ENCODE measurements around the gene GLIS1.

DNA sequence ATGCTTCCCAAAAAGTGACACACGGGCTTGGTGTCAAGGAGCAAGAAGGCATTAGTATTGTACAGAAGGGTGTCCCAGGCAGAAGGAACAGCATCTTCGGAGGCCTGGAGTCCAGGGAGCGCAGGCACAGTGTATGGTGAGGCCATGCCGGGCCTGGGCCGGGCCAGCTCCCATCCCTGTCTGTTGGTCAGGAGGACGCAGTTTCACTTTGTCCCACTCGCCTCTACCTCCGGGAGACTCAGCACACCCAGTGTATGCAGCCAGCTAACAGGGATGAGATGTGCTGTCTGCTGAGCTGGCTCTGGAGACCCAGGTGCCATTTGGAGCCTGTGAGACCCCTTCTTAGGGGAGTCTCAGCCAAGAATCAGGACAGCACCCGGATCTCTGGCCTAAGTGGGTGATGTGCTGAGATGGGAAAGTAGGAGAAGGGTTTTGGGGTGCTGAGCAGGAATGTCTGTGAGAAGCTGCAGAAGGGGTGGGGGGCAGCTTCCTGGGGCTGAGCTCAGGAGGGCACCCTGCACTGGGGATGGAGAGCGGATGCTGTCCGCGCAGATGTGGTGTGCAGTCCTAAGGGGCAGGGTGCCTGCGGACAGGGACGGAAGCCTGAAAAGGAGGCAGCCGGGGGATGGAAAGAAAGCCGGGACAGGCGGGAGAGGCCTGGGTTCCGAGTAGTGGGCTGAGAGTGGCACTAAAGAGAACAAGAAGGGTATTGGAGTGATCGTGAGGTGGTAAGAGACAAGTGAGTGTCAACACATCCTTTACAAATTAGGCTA lies 254.1 kb downstream of the GLIS1 start:
- TF ChIP-seq, protein P1, sequence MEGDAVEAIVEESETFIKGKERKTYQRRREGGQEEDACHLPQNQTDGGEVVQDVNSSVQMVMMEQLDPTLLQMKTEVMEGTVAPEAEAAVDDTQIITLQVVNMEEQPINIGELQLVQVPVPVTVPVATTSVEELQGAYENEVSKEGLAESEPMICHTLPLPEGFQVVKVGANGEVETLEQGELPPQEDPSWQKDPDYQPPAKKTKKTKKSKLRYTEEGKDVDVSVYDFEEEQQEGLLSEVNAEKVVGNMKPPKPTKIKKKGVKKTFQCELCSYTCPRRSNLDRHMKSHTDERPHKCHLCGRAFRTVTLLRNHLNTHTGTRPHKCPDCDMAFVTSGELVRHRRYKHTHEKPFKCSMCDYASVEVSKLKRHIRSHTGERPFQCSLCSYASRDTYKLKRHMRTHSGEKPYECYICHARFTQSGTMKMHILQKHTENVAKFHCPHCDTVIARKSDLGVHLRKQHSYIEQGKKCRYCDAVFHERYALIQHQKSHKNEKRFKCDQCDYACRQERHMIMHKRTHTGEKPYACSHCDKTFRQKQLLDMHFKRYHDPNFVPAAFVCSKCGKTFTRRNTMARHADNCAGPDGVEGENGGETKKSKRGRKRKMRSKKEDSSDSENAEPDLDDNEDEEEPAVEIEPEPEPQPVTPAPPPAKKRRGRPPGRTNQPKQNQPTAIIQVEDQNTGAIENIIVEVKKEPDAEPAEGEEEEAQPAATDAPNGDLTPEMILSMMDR (IDR thresholded peaks at IDR 0.05; ENCODE audit: low read depth, low read length), result no peak
- TF ChIP-seq POLR2A (IDR thresholded peaks at IDR 0.05; ENCODE audit: extremely low read depth, insufficient read length) (no peak), MYC (IDR thresholded peaks at IDR 0.05; ENCODE audit: low read depth, low read length) (no peak)
- TF ChIP-seq, protein P2, sequence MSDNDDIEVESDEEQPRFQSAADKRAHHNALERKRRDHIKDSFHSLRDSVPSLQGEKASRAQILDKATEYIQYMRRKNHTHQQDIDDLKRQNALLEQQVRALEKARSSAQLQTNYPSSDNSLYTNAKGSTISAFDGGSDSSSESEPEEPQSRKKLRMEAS (IDR thresholded peaks at IDR 0.05; ENCODE audit: low read depth, low read length), result no peak

All from NB4 (cell line).